ENCODE measurements around the gene HS6ST1. TPM values are rescaled to one million over a fixed set of nuclear protein-coding genes. Genes with fewer than 3 reads are reported as not detected.

The HS6ST1 gene
- total and polyA plus RNA-seq, 2 donors (not counting 3 experiments of a cell fraction or from before 2014, with no cell fraction given) = 12.8 to 19.4 TPM

GRCh38 chr2:128280901-128281321 lies 37.8 kb downstream of the HS6ST1 start:
- intact Hi-C loops (cut with micrococcal nuclease) = no loop called here
- no peak overlapping the region for H2AFZ ChIP-seq (ENCODE audit: low read depth, low read length)
- TF ChIP-seq MYC (IDR thresholded peaks at IDR 0.05; ENCODE audit: low read depth, low read length) (no peak), POLR2AphosphoS5 (IDR thresholded peaks at IDR 0.05; ENCODE audit: insufficient read depth, low read depth, low read length) (no peak), CTCF (IDR thresholded peaks at IDR 0.05; ENCODE audit: extremely low read depth in 1 of 2, insufficient read depth in 1 of 2, low read depth in 1 of 2, low read length in 2 of 2) (no peak), JUN (IDR thresholded peaks at IDR 0.05; ENCODE audit: borderline replicate concordance, insufficient read depth, insufficient read length, low read depth) (no peak), EZH2 (IDR thresholded peaks at IDR 0.05; ENCODE audit: borderline replicate concordance, low read depth, low read length, severe bottlenecking) (no peak), FOS (IDR thresholded peaks at IDR 0.05; ENCODE audit: borderline replicate concordance, insufficient read depth, low read length) (no peak), MAX (IDR thresholded peaks at IDR 0.05; ENCODE audit: insufficient read depth, insufficient read length) (no peak), POLR2A (IDR thresholded peaks at IDR 0.05; ENCODE audit: low read depth, low read length) (no peak), GATA2 (IDR thresholded peaks at IDR 0.05; ENCODE audit: insufficient read depth, insufficient read length, low read depth, low read length) (no peak)
- no peaks in the 10 kb centered on the region for H3K4me1 ChIP-seq (ENCODE audit: control insufficient read depth, extremely low read depth, insufficient read depth, low read length)
- no peaks in the 10 kb centered on the region for H3K79me2 ChIP-seq (ENCODE audit: control insufficient read depth, insufficient read depth, low read length)
- H4K20me1 ChIP-seq (replicated peaks; ENCODE audit: control insufficient read depth, extremely low read depth, insufficient read depth, low read length) = no peaks in the 10 kb centered on the region
- H3K27ac ChIP-seq (ENCODE audit: insufficient read depth, low read depth, low read length) = no peak overlapping the region
- ChIA-PET POLR2A (no interaction called here), CTCF (no interaction called here)
- no peak overlapping the region for H3K4me2 ChIP-seq (ENCODE audit: insufficient read depth, low read length)
- no peak for DNase-seq (ENCODE audit: low read depth, low spot score)
- H3K4me3 ChIP-seq (replicated peaks in 1 of 3; ENCODE audit: insufficient read depth in 1 of 3, low read depth in 1 of 3, low read length in 3 of 3) = no peak overlapping the region
- FAIRE-seq = no peak
- no peaks in the 10 kb centered on the region for H3K9me3 ChIP-seq (replicated peaks; ENCODE audit: control insufficient read depth, insufficient read depth, low read length)
- dilution Hi-C loops (cut with MboI; ENCODE audit: extremely low pct_ligation_motif_present, low sequenced_read_pairs) = no loop called here
- no TSS peak for BruUV-seq (replicated peaks)
- no peaks in the 10 kb centered on the region for H3K36me3 ChIP-seq (ENCODE audit: control insufficient read depth in 2 of 2, extremely low read depth in 1 of 2, insufficient read depth in 2 of 2, low read length in 2 of 2)
- no peaks in the 10 kb centered on the region for H3K9me1 ChIP-seq (replicated peaks; ENCODE audit: control insufficient read depth, extremely low read depth, insufficient read depth, low read length)
- no peak overlapping the region for H3K9ac ChIP-seq (replicated peaks; ENCODE audit: extremely low read depth, insufficient read depth, low read length)
- H3K27me3 ChIP-seq (ENCODE audit: control insufficient read depth in 2 of 2, insufficient read depth in 2 of 2, low read length in 2 of 2) = no peaks in the 10 kb centered on the region
